ENCODE results near the gene CLRN1.

The CLRN1 gene

GRCh38 chr3:150917951-150918350, 54.6 kb downstream of the CLRN1 start:
- DNase-seq, result peak; percentile 16

DNA sequence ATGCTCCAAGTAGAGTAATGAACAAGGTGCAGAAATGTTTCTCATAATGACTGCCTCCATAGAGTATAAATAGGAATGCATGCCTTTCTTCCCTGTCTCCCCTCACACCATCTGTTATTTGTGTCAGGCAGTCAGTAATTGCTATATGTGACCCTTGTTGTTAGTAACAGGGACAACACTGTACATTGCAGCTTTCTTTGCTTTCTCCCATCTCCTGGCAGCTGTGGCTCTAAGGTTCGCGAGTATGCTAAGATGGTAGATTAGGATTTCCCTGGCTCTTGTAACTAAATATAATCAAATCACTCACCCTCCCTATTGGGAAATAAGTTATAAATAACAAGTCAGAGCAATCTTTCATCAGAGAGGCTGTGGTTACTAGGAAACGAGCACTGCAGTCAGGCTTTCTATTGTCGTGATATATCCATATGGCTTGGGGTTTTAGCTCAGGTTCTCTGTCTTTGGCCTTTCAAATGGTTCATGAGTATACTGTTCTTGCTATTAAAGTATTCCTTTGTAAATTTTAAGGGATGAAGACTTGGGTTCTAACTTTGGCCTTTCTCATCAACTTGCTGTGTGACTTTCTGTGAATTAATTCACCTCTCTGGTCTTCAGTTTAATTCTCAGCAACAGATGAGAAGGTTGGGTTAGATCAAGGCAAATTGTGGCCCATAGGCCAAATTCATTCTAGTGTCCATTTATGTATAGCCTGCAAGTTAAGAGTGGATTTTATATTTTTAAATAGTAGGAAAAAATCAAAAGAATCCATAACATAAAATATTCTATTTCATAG, 59.2 kb downstream of the CLRN1 start:
- no peak overlapping the region for H3K4me3 Mint-ChIP-seq
- no peak for DNase-seq
- peaks cover 39% of the 10 kb centered on the region for H3K4me1 Mint-ChIP-seq
- H3K36me3 Mint-ChIP-seq (ENCODE audit: low read depth), result no peaks in the 10 kb centered on the region
- peaks cover 9% of the 10 kb centered on the region for H3K27me3 Mint-ChIP-seq (ENCODE audit: low read depth, poor library complexity)
- no peak for TF ChIP-seq CTCF (IDR thresholded peaks at IDR 0.05)
- H3K9me3 Mint-ChIP-seq, result no peaks in the 10 kb centered on the region
- H3K27ac Mint-ChIP-seq, result peak overlapping the region; percentile 15

More at GRCh38 chr3:150917951-150918350, 54.6 kb downstream of the CLRN1 start:
- H3K4me3 Mint-ChIP-seq, result peak overlapping the region; percentile 41
- H3K4me1 Mint-ChIP-seq, result peaks cover 31% of the 10 kb centered on the region
- no peak for TF ChIP-seq CTCF (IDR thresholded peaks at IDR 0.05)
- no peaks in the 10 kb centered on the region for H3K36me3 Mint-ChIP-seq (ENCODE audit: low read depth)
- H3K27me3 Mint-ChIP-seq (ENCODE audit: low read depth, poor library complexity), result peaks cover 7% of the 10 kb centered on the region
- H3K27ac Mint-ChIP-seq, result no peak overlapping the region
- H3K9me3 Mint-ChIP-seq, result no peaks in the 10 kb centered on the region

GRCh38 chr3:150912501-150912900, 60.0 kb downstream of the CLRN1 start:
- no peak overlapping the region for H3K27ac Mint-ChIP-seq
- H3K4me1 Mint-ChIP-seq, result peaks cover 37% of the 10 kb centered on the region
- no peaks in the 10 kb centered on the region for H3K9me3 Mint-ChIP-seq
- peaks cover 9% of the 10 kb centered on the region for H3K27me3 Mint-ChIP-seq (ENCODE audit: low read depth, poor library complexity)
- no peak overlapping the region for H3K4me3 Mint-ChIP-seq
- DNase-seq, result no peak
- TF ChIP-seq CTCF (IDR thresholded peaks at IDR 0.05), result no peak
- no peaks in the 10 kb centered on the region for H3K36me3 Mint-ChIP-seq (ENCODE audit: low read depth)

GRCh38 chr3:150911771-150912170, 60.8 kb downstream of the CLRN1 start:
- DNase-seq, result no peak
- Mint-ChIP-seq H3K4me1 (peaks cover 36% of the 10 kb centered on the region), H3K36me3 (ENCODE audit: low read depth) (no peaks in the 10 kb centered on the region), H3K27me3 (ENCODE audit: low read depth, poor library complexity) (peaks cover 9% of the 10 kb centered on the region), H3K27ac (no peak overlapping the region), H3K9me3 (no peaks in the 10 kb centered on the region), H3K4me3 (no peak overlapping the region)
- TF ChIP-seq CTCF (IDR thresholded peaks at IDR 0.05), result no peak

- H3K27ac Mint-ChIP-seq, result no peak overlapping the region
- no peaks in the 10 kb centered on the region for H3K36me3 Mint-ChIP-seq (ENCODE audit: low read depth)
- no peaks in the 10 kb centered on the region for H3K9me3 Mint-ChIP-seq
- peaks cover 29% of the 10 kb centered on the region for H3K4me1 Mint-ChIP-seq
- no peak for TF ChIP-seq CTCF (IDR thresholded peaks at IDR 0.05)
- peaks cover 19% of the 10 kb centered on the region for H3K27me3 Mint-ChIP-seq (ENCODE audit: low read depth, poor library complexity)
- DNase-seq, result no peak
- no peak overlapping the region for H3K4me3 Mint-ChIP-seq
Observed at GRCh38 chr3:150906461-150906860, 66.1 kb downstream of the CLRN1 start.

DNA sequence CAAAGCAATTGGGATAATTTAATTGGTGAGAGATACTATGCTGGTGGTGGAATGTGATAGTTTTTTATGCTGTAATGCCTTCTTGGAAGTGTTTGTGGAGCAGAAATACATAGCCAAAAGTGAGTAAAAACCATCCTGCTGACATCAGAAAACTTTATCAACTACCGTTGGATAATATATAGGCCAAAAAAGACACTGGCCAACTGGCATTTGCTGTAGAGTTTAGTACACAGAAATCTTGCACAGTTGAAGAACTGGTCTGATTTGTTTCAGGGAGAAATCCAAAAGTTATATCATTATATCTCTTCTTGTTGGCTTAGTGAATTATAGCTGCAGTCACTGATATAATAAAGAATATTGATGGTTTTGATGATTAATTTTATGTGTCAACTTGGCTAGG, 66.8 kb downstream of the CLRN1 start:
- H3K9me3 Mint-ChIP-seq, result no peaks in the 10 kb centered on the region
- TF ChIP-seq CTCF (IDR thresholded peaks at IDR 0.05), result no peak
- H3K27ac Mint-ChIP-seq, result no peak overlapping the region
- peaks cover 19% of the 10 kb centered on the region for H3K27me3 Mint-ChIP-seq (ENCODE audit: low read depth, poor library complexity)
- H3K4me3 Mint-ChIP-seq, result no peak overlapping the region
- no peak for DNase-seq
- peaks cover 22% of the 10 kb centered on the region for H3K4me1 Mint-ChIP-seq
- H3K36me3 Mint-ChIP-seq (ENCODE audit: low read depth), result no peaks in the 10 kb centered on the region
